Parathyroid adenoma (tissue), 2 donors: ENCODE data around the gene OSBPL3.

Experiments
- H2AFZ ChIP-seq: fragments of 300-600 bp; sonication (generic); one replicate; pipeline ENCODE4 v1.7.0; 2017; ENCODE audit warnings: antibody characterized with exemption, mild to moderate bottlenecking
- H3K27ac ChIP-seq: fragments of 300-600 bp; sonication (generic); one replicate; pipeline ENCODE4 v1.7.0; 2017
- H3K27me3 ChIP-seq: fragments of 300-600 bp; sonication (generic); one replicate; pipeline ENCODE4 v1.7.0; 2017; ENCODE audit warnings: low read length; ENCODE audit not compliant: control insufficient read depth, insufficient read depth
- H3K36me3 ChIP-seq: fragments of 300-600 bp; sonication (generic); one replicate; pipeline ENCODE4 v1.7.0; 2017; ENCODE audit warnings: low read length; ENCODE audit not compliant: control insufficient read depth, insufficient read depth
- H3K4me1 ChIP-seq: fragments of 300-600 bp; sonication (generic); one replicate; pipeline ENCODE4 v1.7.0; 2017; ENCODE audit warnings: control low read depth
- H3K4me2 ChIP-seq: fragments of 300-600 bp; sonication (generic); one replicate; pipeline ENCODE4 v1.7.0; 2017; ENCODE audit warnings: low read length
- H3K4me3 ChIP-seq: fragments of 300-600 bp; sonication (generic); one replicate; pipeline ENCODE4 v1.7.0; 2017; ENCODE audit warnings: low read depth, low read length
- H3K79me2 ChIP-seq: fragments of 300-600 bp; sonication (generic); one replicate; pipeline ENCODE4 v1.7.0; 2017; ENCODE audit warnings: control low read depth
- H3K9ac ChIP-seq: fragments of 300-600 bp; sonication (generic); one replicate; pipeline ENCODE4 v1.7.0; 2017; ENCODE audit warnings: mild to moderate bottlenecking
- H3K9me3 ChIP-seq: fragments of 300-600 bp; sonication (generic); one replicate; pipeline ENCODE4 v1.7.0; 2017; ENCODE audit warnings: low read length; ENCODE audit not compliant: control insufficient read depth
- TF ChIP-seq, protein P1 (sequence below): fragments of 300-600 bp; sonication (generic); IDR thresholded peaks from one replicate; pipeline ENCODE4 v1.7.0; 2017; ENCODE audit warnings: antibody characterized with exemption, mild to moderate bottlenecking
- donor health status: primary hyperparathyroidism.

OSBPL3 gene

DNA sequence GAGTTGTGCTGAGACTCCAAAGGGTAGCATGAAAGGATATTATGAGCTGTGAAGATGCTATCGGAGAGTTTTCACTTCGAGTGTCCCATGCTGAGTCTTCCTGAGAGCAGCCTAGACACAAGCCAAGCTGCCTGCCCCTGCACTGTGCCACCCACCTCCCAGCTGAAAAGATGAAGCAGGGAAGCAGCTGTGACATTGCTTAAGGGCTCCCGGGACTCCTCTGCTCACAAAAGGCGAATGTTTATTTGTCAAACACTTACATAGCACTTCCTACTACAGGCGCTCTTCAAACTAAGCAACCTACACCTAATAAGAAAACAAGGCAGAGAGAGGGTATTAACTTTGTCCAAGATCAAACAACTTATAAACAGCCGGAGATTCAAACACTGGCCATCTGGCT lies 95.6 kb downstream of the OSBPL3 start:
- H3K4me1 ChIP-seq = peaks cover 2% of the 10 kb centered on the region
- no peak overlapping the region for H3K4me2 ChIP-seq
- no peak overlapping the region for H2AFZ ChIP-seq
- no peaks in the 10 kb centered on the region for H3K9me3 ChIP-seq
- no peaks in the 10 kb centered on the region for H3K27me3 ChIP-seq
- no peaks in the 10 kb centered on the region for H3K79me2 ChIP-seq
- TF ChIP-seq, protein P1, sequence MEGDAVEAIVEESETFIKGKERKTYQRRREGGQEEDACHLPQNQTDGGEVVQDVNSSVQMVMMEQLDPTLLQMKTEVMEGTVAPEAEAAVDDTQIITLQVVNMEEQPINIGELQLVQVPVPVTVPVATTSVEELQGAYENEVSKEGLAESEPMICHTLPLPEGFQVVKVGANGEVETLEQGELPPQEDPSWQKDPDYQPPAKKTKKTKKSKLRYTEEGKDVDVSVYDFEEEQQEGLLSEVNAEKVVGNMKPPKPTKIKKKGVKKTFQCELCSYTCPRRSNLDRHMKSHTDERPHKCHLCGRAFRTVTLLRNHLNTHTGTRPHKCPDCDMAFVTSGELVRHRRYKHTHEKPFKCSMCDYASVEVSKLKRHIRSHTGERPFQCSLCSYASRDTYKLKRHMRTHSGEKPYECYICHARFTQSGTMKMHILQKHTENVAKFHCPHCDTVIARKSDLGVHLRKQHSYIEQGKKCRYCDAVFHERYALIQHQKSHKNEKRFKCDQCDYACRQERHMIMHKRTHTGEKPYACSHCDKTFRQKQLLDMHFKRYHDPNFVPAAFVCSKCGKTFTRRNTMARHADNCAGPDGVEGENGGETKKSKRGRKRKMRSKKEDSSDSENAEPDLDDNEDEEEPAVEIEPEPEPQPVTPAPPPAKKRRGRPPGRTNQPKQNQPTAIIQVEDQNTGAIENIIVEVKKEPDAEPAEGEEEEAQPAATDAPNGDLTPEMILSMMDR = no peak
- H3K9ac ChIP-seq = no peak overlapping the region
- no peak overlapping the region for H3K4me3 ChIP-seq
- H3K27ac ChIP-seq = no peak overlapping the region
- H3K36me3 ChIP-seq = no peaks in the 10 kb centered on the region

DNA sequence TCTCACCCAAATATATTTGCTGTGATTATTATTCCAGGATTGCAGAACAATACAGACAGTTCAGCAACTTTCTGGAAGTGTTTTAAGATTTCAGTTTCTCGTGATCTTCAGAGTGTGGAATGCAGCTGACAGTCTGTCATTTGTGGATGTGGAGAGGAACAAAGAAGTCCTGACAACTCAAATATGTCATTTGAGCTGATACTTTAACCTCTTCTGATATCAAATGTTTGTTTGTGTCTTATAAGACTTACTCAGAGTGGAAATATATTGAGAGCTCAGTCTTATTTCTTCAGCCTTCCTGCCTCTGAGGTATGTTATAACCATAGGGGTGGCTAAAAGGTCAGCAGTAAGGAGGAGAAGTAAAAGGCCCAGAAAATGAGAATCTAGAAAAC lies 96.4 kb downstream of the OSBPL3 start:
- Histone ChIP-seq H3K9me3 (no peaks in the 10 kb centered on the region), H3K4me3 (no peak overlapping the region), H3K36me3 (no peaks in the 10 kb centered on the region), H3K4me2 (no peak overlapping the region), H3K9ac (no peak overlapping the region), H3K27ac (no peak overlapping the region), H3K4me1 (peaks cover 2% of the 10 kb centered on the region), H3K79me2 (no peaks in the 10 kb centered on the region), H2AFZ (no peak overlapping the region), H3K27me3 (no peaks in the 10 kb centered on the region)
- TF ChIP-seq, protein P1 = no peak

DNA sequence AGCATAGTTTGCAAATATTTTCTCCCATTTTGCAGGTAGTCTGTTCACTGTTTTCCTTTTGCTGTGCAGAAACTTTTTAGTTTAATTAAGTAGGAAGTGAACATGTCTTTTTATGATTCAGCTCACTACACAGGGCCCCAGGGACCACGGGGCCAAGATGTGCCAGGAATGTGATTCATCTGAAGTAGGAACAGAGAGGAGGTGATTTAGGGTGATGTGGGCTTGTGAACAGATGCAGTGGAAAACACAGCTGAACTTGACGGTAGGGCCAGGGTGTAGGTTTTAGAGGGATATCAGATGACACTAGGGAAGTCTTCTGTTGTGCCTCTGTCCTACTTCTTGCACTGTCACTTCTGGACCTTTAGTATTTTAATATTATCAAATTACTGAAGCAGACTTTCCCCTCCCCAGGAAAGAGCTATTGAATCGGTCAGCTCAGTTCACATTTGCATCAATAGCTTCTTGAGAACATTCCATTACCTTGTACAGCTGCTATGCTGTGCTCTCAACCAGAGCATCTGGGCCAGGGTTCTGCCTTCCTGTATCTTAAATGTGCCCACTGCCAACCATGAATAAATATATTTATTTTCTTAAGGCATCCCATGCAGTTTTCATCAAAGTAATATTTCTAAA lies 96.9 kb downstream of the OSBPL3 start:
- Histone ChIP-seq H3K27ac (no peak overlapping the region), H3K9ac (no peak overlapping the region), H3K4me2 (no peak overlapping the region), H3K27me3 (no peaks in the 10 kb centered on the region), H3K4me1 (peaks cover 2% of the 10 kb centered on the region), H3K36me3 (no peaks in the 10 kb centered on the region), H3K79me2 (no peaks in the 10 kb centered on the region), H3K9me3 (no peaks in the 10 kb centered on the region), H2AFZ (no peak overlapping the region), H3K4me3 (no peak overlapping the region)
- TF ChIP-seq, protein P1 = no peak

DNA sequence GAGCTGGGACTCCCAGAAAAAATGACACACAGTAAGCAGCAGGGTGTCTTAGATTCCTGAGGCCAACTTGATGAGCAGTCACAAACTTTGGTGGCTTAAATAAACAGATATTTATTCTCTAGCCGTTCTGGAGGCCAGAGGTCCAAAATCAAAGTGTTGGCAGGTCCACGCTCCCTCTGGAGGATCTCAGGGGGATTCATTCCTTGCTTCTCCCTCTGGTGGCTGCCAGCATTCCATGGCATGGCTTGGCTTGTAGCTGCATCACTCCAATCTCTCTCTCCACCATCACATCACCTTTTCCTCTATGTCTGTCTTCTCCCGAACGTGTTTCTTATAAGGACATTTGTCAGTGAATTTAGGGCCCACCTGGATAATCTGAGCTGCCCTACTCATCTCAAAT lies 98.4 kb downstream of the OSBPL3 start:
- Histone ChIP-seq H3K27ac (no peak overlapping the region), H3K4me2 (no peak overlapping the region), H3K27me3 (no peaks in the 10 kb centered on the region), H3K4me3 (no peak overlapping the region), H3K4me1 (peaks cover 2% of the 10 kb centered on the region), H3K9ac (no peak overlapping the region), H3K9me3 (no peaks in the 10 kb centered on the region), H3K36me3 (no peaks in the 10 kb centered on the region), H2AFZ (no peak overlapping the region), H3K79me2 (no peaks in the 10 kb centered on the region)
- TF ChIP-seq, protein P1 = no peak

DNA sequence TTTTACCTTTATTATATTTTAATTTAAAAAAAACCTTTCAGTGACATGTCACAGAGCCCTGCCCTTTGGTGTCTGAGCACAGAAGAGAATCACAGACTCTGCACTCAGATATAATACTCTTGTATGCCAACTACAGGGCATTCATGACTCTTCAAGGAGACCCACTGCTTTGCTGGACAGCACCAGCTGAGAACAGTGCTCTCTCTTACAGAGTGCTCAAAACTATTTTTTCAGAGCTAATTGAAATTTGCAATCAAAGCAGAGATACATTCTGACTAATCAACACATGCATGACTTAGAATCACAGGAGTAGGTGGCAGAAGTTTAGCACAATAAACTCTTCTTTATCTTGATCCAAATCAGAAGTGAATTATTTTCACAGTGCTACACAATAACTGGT lies 99.1 kb downstream of the OSBPL3 start:
- Histone ChIP-seq H2AFZ (no peak overlapping the region), H3K9me3 (no peaks in the 10 kb centered on the region), H3K27me3 (no peaks in the 10 kb centered on the region), H3K4me3 (no peak overlapping the region), H3K4me1 (peaks cover 2% of the 10 kb centered on the region), H3K4me2 (no peak overlapping the region), H3K27ac (no peak overlapping the region), H3K36me3 (no peaks in the 10 kb centered on the region), H3K9ac (no peak overlapping the region), H3K79me2 (no peaks in the 10 kb centered on the region)
- TF ChIP-seq, protein P1 = no peak
